DND-41 (cell line): ENCODE results near the gene BRMS1.

Experiments used
- ATAC-seq: fragments of 200-7000 bp; cut with Tn5 transposase; 3 replicates; pipeline ENCODE4 v1.9.1; 2021; ENCODE audit warnings: low read depth; ENCODE audit not compliant: insufficient read depth
- DNase-seq: peaks from one replicate; pipeline ENCODE4 v3.0.0-alpha.2; 2020
- H2AFZ ChIP-seq: 2 replicates; pipeline ENCODE4 v1.6.0; 2012; ENCODE audit warnings: low read depth, low read length
- H3K27ac ChIP-seq: 2 replicates; pipeline ENCODE4 v1.5.1; 2012; ENCODE audit warnings: low read length, inconsistent platforms
- H3K27me3 ChIP-seq: fragments of 200-600 bp; sonication (generic); 2 replicates; pipeline ENCODE4 v1.6.0; 2012; ENCODE audit warnings: low read length, mild to moderate bottlenecking, inconsistent platforms; ENCODE audit not compliant: insufficient read depth, poor library complexity
- H3K36me3 ChIP-seq: 2 replicates; pipeline ENCODE4 v1.5.1; 2012; ENCODE audit warnings: low read length, inconsistent platforms; ENCODE audit not compliant: insufficient read depth
- H3K4me1 ChIP-seq: 2 replicates; pipeline ENCODE4 v1.5.1; 2012; ENCODE audit warnings: mild to moderate bottlenecking, low read length; ENCODE audit not compliant: insufficient read depth
- H3K4me2 ChIP-seq: 2 replicates; pipeline ENCODE4 v1.6.0; 2012; ENCODE audit warnings: mild to moderate bottlenecking, moderate library complexity, low read length, inconsistent platforms; ENCODE audit not compliant: insufficient read depth
- H3K4me3 ChIP-seq, 2 experiments: fragments of 200-600 bp in 1 of 2; shearing (Covaris generic) in 1 of 2; 2 replicates each; pipeline ENCODE4 v1.5.1; 2012 to 2016; ENCODE audit warnings: inconsistent platforms in 2 of 2, low read length in 2 of 2, mild to moderate bottlenecking in 2 of 2, low read depth in 1 of 2, moderate library complexity in 1 of 2
- H3K79me2 ChIP-seq: 2 replicates; pipeline ENCODE4 v1.6.0; 2012; ENCODE audit warnings: low read length, inconsistent platforms; ENCODE audit not compliant: insufficient read depth
- H3K9ac ChIP-seq: 2 replicates; pipeline ENCODE4 v1.6.0; 2012; ENCODE audit warnings: low read depth, mild to moderate bottlenecking, inconsistent platforms, low read length, moderate library complexity
- H3K9me3 ChIP-seq: 2 replicates; pipeline ENCODE4 v1.5.1; 2012; ENCODE audit warnings: low read length, moderate library complexity, mild to moderate bottlenecking, inconsistent platforms; ENCODE audit not compliant: insufficient read depth, severe bottlenecking
- H4K20me1 ChIP-seq: 2 replicates; pipeline ENCODE4 v1.6.0; 2012; ENCODE audit warnings: low read length; ENCODE audit not compliant: insufficient read depth
- CTCF ChIP-seq: IDR thresholded peaks from 2 replicates; pipeline ENCODE4 v1.5.1; 2012; ENCODE audit warnings: borderline replicate concordance, low read length, moderate library complexity, mild to moderate bottlenecking; ENCODE audit not compliant: poor library complexity, severe bottlenecking; ENCODE audit errors: extremely low read depth
- EZH2 ChIP-seq: IDR thresholded peaks from 3 replicates; pipeline ENCODE4 v1.6.1; 2012; ENCODE audit warnings: borderline replicate concordance, low read depth, mild to moderate bottlenecking, moderate library complexity, low read length, inconsistent platforms; ENCODE audit not compliant: severe bottlenecking

Gene BRMS1

GRCh38 chr11:66343176-66343575 lies 1.7 kb downstream of the BRMS1 start:
- H4K20me1 ChIP-seq = peaks cover 9% of the 10 kb centered on the region
- H2AFZ ChIP-seq = no peak overlapping the region
- peak overlapping the region in 1 of 2 experiments; percentile 92; a peak in 1 of 4 replicates for H3K4me3 ChIP-seq
- peak overlapping the region; percentile 78; the same call in 1 of the 2 replicates for H3K4me2 ChIP-seq
- no peaks in the 10 kb centered on the region for H3K27me3 ChIP-seq
- H3K9ac ChIP-seq = no peak overlapping the region
- H3K27ac ChIP-seq = no peak overlapping the region
- peaks cover 45% of the 10 kb centered on the region for H3K4me1 ChIP-seq
- TF ChIP-seq EZH2 (no peak), CTCF (no peak)
- DNase-seq (no peak), ATAC-seq (no peak)
- peaks cover 46% of the 10 kb centered on the region for H3K79me2 ChIP-seq
- peaks cover 48% of the 10 kb centered on the region for H3K36me3 ChIP-seq
- H3K9me3 ChIP-seq = no peaks in the 10 kb centered on the region

GRCh38 chr11:66341502-66342126 lies 3.3 kb downstream of the BRMS1 start:
- Histone ChIP-seq H3K36me3 (peaks cover 63% of the 10 kb centered on the region), H3K27ac (no peak overlapping the region), H3K4me1 (peaks cover 35% of the 10 kb centered on the region)

GRCh38 chr11:66340596-66341501 lies 4.1 kb downstream of the BRMS1 start:
- H4K20me1 ChIP-seq = peaks cover 15% of the 10 kb centered on the region
- TF ChIP-seq EZH2 (no peak), CTCF (no peak)
- peaks cover 29% of the 10 kb centered on the region for H3K79me2 ChIP-seq
- DNase-seq (no peak), ATAC-seq (no peak)
- H2AFZ ChIP-seq = no peak overlapping the region
- H3K4me3 ChIP-seq = no peak overlapping the region
- no peak overlapping the region for H3K4me2 ChIP-seq
- H3K27me3 ChIP-seq = no peaks in the 10 kb centered on the region
- H3K9me3 ChIP-seq = no peaks in the 10 kb centered on the region
- peaks cover 63% of the 10 kb centered on the region for H3K36me3 ChIP-seq
- H3K4me1 ChIP-seq = peaks cover 27% of the 10 kb centered on the region
- no peak overlapping the region for H3K9ac ChIP-seq
- no peak overlapping the region for H3K27ac ChIP-seq

More at GRCh38 chr11:66341502-66342126, 3.3 kb downstream of the BRMS1 start:
- TF ChIP-seq CTCF (no peak), EZH2 (no peak)
- Histone ChIP-seq H2AFZ (no peak overlapping the region), H4K20me1 (peaks cover 15% of the 10 kb centered on the region), H3K9ac (no peak overlapping the region), H3K9me3 (no peaks in the 10 kb centered on the region), H3K27me3 (no peaks in the 10 kb centered on the region), H3K4me3 (no peak overlapping the region), H3K79me2 (peaks cover 37% of the 10 kb centered on the region), H3K4me2 (no peak overlapping the region)
- no peak for DNase-seq
- no peak for ATAC-seq
